ENCODE results near the gene MATN3.

Gene MATN3

GRCh38 chr2:19944205-19944845, 68.1 kb downstream of the MATN3 start:
- no peak for DNase-seq
- H3K9me3 ChIP-seq (ENCODE audit: control extremely low read depth in 1 of 5, control insufficient read depth in 4 of 5, insufficient read depth in 2 of 5, low read depth in 1 of 5, low read length in 4 of 5): no peaks in the 10 kb centered on the region
- 100% methylated on average over 1 of the region's 2 CpGs for WGBS (ENCODE audit: insufficient coverage)
- ChIA-PET CTCF (interaction anchor here (1.1 kb wide), 1 partner anchor 15 kb away, joined by 4 read pairs; no protein-coding TSS in a partner anchor), POLR2A (no interaction called here)
- no peak overlapping the region for H3K4me3 ChIP-seq (ENCODE audit: control insufficient read depth in 1 of 7, extremely low read depth in 1 of 7, insufficient read depth in 4 of 7, low read depth in 2 of 7, low read length in 6 of 7)
- no peak overlapping the region for H3K27ac ChIP-seq (ENCODE audit: insufficient read depth in 1 of 2, low read depth in 1 of 2, low read length in 2 of 2, poor library complexity in 1 of 2, severe bottlenecking in 2 of 2)
- H3K36me3 ChIP-seq (ENCODE audit: control insufficient read depth in 4 of 4, insufficient read depth in 4 of 4, low read length in 3 of 4): peaks cover 0 to 11% (median 3%) of the 10 kb centered on the region in 4 experiments
- H3K4me1 ChIP-seq (ENCODE audit: control extremely low read depth in 1 of 4, control insufficient read depth in 4 of 4, insufficient read depth in 4 of 4, low read length in 3 of 4): no peaks in the 10 kb centered on the region
- no peaks in the 10 kb centered on the region for H3K27me3 ChIP-seq (replicated peaks in 2 of 5; ENCODE audit: control insufficient read depth in 4 of 5, insufficient read depth in 5 of 5, low read length in 4 of 5)

GRCh38 chr2:19943189-19943588, 69.3 kb downstream of the MATN3 start:
- no peaks in the 10 kb centered on the region for H3K9me3 ChIP-seq (ENCODE audit: control extremely low read depth in 1 of 5, control insufficient read depth in 4 of 5, insufficient read depth in 2 of 5, low read depth in 1 of 5, low read length in 4 of 5)
- no peak overlapping the region for H3K4me3 ChIP-seq (ENCODE audit: control insufficient read depth in 1 of 7, extremely low read depth in 1 of 7, insufficient read depth in 4 of 7, low read depth in 2 of 7, low read length in 6 of 7)
- DNase-seq: no peak
- WGBS (ENCODE audit: insufficient coverage): no CpG with 5 or more reads among the region's 1 CpG
- H3K36me3 ChIP-seq (ENCODE audit: control insufficient read depth in 4 of 4, insufficient read depth in 4 of 4, low read length in 3 of 4): peaks cover 0 to 15% (median 5%) of the 10 kb centered on the region in 4 experiments
- ChIA-PET CTCF (interaction anchor here (0.8 to 1.4 kb wide), 3 partner anchors 9 to 151 kb away, joined by 3 to 4 read pairs (median 4); no protein-coding TSS in a partner anchor), POLR2A (no interaction called here)
- no peak overlapping the region for H3K27ac ChIP-seq (ENCODE audit: insufficient read depth in 1 of 2, low read depth in 1 of 2, low read length in 2 of 2, poor library complexity in 1 of 2, severe bottlenecking in 2 of 2)
- no peaks in the 10 kb centered on the region for H3K27me3 ChIP-seq (replicated peaks in 2 of 5; ENCODE audit: control insufficient read depth in 4 of 5, insufficient read depth in 5 of 5, low read length in 4 of 5)
- H3K4me1 ChIP-seq (ENCODE audit: control extremely low read depth in 1 of 4, control insufficient read depth in 4 of 4, insufficient read depth in 4 of 4, low read length in 3 of 4): no peaks in the 10 kb centered on the region

GRCh38 chr2:19942199-19942598, 70.3 kb downstream of the MATN3 start:
- DNase-seq: no peak

More at GRCh38 chr2:19942199-19942598, 70.3 kb downstream of the MATN3 start:
- no peak overlapping the region for H3K27ac ChIP-seq (ENCODE audit: insufficient read depth in 1 of 2, low read depth in 1 of 2, low read length in 2 of 2, poor library complexity in 1 of 2, severe bottlenecking in 2 of 2)
- POLR2A ChIA-PET: no interaction called here
- H3K4me3 ChIP-seq (ENCODE audit: control insufficient read depth in 1 of 7, extremely low read depth in 1 of 7, insufficient read depth in 4 of 7, low read depth in 2 of 7, low read length in 6 of 7): no peak overlapping the region
- H3K36me3 ChIP-seq (ENCODE audit: control insufficient read depth in 4 of 4, insufficient read depth in 4 of 4, low read length in 3 of 4): peaks cover 5 to 24% (median 13%) of the 10 kb centered on the region in 4 experiments
- no peaks in the 10 kb centered on the region for H3K27me3 ChIP-seq (replicated peaks in 2 of 5; ENCODE audit: control insufficient read depth in 4 of 5, insufficient read depth in 5 of 5, low read length in 4 of 5)
- H3K4me1 ChIP-seq (ENCODE audit: control extremely low read depth in 1 of 4, control insufficient read depth in 4 of 4, insufficient read depth in 4 of 4, low read length in 3 of 4): no peaks in the 10 kb centered on the region
- H3K9me3 ChIP-seq (ENCODE audit: control extremely low read depth in 1 of 5, control insufficient read depth in 4 of 5, insufficient read depth in 2 of 5, low read depth in 1 of 5, low read length in 4 of 5): no peaks in the 10 kb centered on the region
- CTCF ChIA-PET: interaction anchor here (1.4 kb wide), 2 partner anchors 13 to 152 kb away, joined by 4 read pairs; no protein-coding TSS in a partner anchor
